GM18526 (cell line): ENCODE measurements around the gene MAPT.

Experiments used
- POLR2A ChIP-seq: IDR thresholded peaks from 3 replicates; pipeline ENCODE4 v1.6.1; 2011; ENCODE audit not compliant: insufficient read length; ENCODE audit errors: extremely low read depth

The MAPT gene

GRCh38 chr17:46036491-46036890 lies 142.1 kb downstream of the MAPT start:
- TF ChIP-seq POLR2A = no peak

DNA sequence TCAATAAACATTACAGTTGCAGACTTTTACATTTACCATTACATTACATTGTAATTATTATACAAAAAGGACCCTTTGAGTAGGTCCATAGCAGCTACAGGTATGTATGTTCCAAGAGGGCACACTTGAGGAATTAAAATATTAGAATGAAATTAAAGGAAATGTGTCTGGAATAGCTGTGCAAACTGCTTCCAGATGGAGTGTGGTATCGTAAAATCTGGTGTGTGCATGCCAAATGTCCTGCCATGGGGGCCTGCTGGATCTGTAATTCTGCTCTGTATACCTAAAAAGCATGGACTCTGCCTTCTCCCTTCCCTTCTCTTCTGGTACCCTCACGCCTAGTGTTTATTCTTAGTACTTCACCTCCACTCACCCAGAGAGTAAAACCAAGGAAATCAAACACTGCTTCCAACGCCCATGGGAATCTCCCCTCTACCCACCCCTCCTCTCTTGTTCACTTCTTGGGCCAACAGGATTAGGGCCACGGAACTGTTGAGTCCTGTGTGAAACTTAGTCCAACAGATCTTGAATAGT lies 143.4 kb downstream of the MAPT start:
- no peak for TF ChIP-seq POLR2A

DNA sequence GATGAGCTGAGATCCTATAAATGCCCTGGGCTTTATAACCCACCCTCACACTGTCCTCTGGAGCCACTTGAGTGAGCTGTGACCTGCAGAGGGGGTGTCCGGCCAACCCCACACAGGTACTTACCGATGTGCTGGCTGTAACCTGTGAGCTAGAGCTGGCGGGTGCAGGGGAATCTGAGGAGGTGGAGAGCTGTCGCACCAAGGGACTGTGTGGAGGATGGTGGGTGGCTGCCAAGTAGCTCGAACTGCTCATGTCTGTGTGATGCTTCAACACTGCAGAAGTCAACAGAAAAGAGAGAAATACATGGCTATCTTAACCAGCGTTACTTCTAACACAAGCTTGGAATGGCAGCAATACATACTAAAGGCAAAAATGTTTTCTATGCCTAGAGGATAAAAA lies 144.1 kb downstream of the MAPT start:
- TF ChIP-seq POLR2A = no peak

GRCh38 chr17:46038937-46039336 lies 144.6 kb downstream of the MAPT start:
- no peak for TF ChIP-seq POLR2A

DNA sequence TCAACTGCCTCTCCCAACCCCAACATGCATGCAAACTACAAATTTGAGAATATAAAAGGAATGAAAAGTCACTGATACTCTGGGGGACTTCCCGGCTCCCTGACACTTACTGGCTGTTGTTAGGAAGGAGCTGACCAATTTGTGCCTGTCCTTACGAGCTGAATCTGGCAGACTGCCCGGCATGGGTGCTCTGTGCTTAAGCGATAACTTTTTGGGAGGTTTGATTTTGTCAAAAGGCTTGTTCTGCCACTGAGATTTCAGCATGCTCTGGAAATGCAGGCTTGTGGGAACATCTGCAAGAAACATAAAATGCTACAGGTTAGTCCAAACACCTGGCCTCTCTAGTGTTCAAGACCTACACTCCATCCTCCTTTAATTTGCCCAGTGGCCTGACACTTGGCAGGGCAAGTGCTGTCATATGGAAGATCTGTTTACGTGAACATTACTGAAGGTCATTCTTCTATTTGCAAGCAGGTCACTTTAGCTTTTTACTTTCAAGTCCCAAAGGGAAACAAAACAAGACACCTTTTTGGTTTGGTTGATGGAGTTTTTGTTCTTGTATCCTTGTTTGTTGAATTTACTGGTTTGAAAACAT lies 145.3 kb downstream of the MAPT start:
- TF ChIP-seq POLR2A = no peak

DNA sequence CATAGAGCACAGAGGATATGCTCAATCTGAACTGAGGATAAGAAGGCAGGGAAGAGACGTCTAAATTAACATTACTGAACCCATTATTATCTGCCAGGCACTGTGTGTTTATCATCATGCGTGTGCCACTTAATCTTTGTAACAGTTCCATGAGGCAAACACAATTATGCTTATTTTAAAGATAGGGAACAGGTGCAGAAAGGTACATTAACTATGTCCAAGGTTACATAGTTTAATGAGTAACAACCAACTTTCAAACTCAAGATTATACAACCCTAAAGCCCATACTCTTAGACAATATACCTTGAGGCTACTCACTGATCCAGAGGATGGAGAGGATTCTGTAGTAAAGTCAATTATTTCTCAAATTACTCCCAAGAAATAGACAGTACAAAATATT lies 147.9 kb downstream of the MAPT start:
- TF ChIP-seq POLR2A = no peak

GRCh38 chr17:46042925-46043324 lies 148.6 kb downstream of the MAPT start:
- TF ChIP-seq POLR2A = no peak

GRCh38 chr17:46043606-46044005 lies 149.3 kb downstream of the MAPT start:
- no peak for TF ChIP-seq POLR2A

DNA sequence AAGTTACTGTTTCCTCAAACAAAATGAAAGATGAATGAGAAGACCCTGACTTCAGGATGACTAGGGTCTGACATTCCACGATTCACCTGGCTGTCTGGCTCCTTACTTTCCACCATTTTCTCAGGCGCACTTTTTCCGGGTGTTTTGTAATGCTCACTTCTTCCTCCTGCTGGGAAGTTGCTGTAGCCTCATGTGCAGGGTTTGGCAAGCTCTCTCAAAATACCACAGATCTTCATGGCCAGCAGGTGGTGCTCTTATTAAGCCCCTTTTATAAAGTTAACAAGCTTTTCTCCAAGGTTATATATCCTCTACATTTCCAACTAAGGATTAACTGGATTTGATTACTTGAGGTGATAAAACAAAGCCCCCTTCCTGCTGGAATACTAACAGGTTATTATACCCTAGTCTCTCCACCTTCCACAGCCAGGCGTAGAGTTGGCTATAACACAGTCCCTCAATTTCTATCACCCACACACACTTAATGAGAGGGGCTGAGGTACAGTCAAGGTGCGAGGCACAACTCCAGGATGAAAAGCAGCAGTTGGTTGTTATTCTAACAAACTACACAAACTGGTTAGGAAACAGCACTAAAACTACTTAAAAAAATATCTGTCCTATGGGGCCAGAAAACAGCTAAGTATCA lies 150.1 kb downstream of the MAPT start:
- no peak for TF ChIP-seq POLR2A

- no peak for TF ChIP-seq POLR2A
Measured at GRCh38 chr17:46044989-46045388, 150.6 kb downstream of the MAPT start.

GRCh38 chr17:46045639-46046038 lies 151.3 kb downstream of the MAPT start:
- TF ChIP-seq POLR2A = no peak

DNA sequence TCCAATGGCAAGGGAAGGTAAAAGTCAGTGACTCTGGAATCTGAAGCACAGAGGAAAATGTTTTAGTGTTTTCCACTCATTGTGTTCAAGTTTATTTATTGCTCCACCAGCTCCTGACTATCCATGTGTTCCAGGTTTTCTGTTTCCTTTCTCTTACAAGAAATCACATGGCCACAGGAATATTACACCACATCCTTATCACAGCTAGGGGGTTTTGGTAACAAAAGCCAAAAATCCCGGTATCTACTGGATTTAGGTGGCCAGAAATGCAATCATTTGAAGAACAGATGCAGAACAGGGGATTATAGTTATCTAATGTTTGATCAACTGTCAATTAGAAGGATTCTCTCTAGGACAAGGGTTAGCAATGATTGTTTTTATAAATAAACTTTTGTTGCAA lies 152.6 kb downstream of the MAPT start:
- no peak for TF ChIP-seq POLR2A

GRCh38 chr17:46047398-46047797 lies 153.0 kb downstream of the MAPT start:
- no peak for TF ChIP-seq POLR2A

DNA sequence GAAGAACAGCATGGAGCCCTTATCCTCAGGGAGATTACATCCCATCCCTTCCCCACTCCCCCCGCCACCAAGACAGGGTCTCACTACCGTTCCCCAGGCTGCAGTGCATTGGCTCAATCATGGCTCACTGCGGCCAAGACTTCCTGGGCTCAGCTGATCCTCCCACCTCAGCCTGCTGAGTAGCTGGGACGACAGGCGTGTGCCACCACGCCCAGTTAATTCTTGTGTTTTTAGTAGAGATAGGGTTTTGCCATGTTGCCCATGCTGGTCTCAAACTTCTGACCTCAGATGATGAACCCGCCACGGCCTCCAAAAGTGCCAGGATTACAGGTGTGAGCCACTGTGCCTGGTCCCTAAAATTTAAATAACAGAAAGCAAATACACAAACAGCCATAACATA lies 153.5 kb downstream of the MAPT start:
- no peak for TF ChIP-seq POLR2A

DNA sequence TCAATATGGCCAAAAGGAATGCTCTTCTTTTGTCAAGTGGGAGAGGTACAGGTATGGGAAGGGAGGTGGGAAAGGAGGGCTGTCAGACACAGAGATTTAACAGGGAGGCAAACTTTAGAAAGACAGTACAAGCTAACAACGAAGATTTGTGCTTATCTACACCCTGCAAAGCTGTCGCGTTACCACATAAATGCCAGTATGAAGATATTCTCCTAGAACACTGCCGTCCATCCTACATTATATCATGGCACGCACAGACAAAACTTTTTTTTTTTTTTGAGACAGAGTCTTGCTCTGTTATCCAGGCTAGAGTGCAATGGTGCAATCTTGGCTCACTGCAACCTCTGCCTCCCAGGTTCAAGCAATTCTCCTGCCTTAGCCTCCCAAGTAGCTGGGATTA lies 155.3 kb downstream of the MAPT start:
- TF ChIP-seq POLR2A = no peak

GRCh38 chr17:46053911-46054534 lies 159.7 kb downstream of the MAPT start:
- TF ChIP-seq POLR2A = no peak
